Activated CD8-positive, alpha-beta memory T cell treated with anti-CD3 and anti-CD28 coated beads, Interleukin-2, amount 10 ng/mL, durations not matched to agents 7 days and 5 days (primary cell): ENCODE results near the gene TMCC3. TPM values are rescaled to one million over a fixed set of nuclear protein-coding genes. Genes with fewer than 3 reads are reported as not detected.
"Not testable (repeated sequence)": the region's sequence is repeated elsewhere in the genome, so short reads cannot be mapped to it uniquely, and the experiment has no call there.

Experiments used
- ATAC-seq: fragments of 150-1000 bp; cut with Tn5 transposase; one replicate; pipeline ENCODE4 v1.10.0; 2021; ENCODE audit warnings: moderate library complexity
- CTCF ChIA-PET: fragments of 350-600 bp; sonication (Branson Sonifier 250); formaldehyde crosslinking; loops from one replicate; lab custom pipeline; 2021; ENCODE audit warnings: antibody characterized with exemption; lab: Charles Lee
- DNase-seq: peaks from one replicate; pipeline ENCODE4 v3.0.0-alpha.2; 2020
- H3K27ac Mint-ChIP-seq: one replicate; pipeline ENCODE4 v1.8.0; 2021; ENCODE audit warnings: mild to moderate bottlenecking, mixed read lengths
- H3K27me3 Mint-ChIP-seq: one replicate; pipeline ENCODE4 v1.8.0; 2021; ENCODE audit warnings: mixed read lengths
- H3K36me3 Mint-ChIP-seq: one replicate; pipeline ENCODE4 v1.8.0; 2021; ENCODE audit warnings: mild to moderate bottlenecking, mixed read lengths
- H3K4me1 Mint-ChIP-seq: one replicate; pipeline ENCODE4 v1.8.0; 2021; ENCODE audit warnings: mixed read lengths
- H3K4me3 Mint-ChIP-seq: one replicate; pipeline ENCODE4 v1.8.0; 2021; ENCODE audit warnings: mild to moderate bottlenecking, moderate library complexity, mixed read lengths
- H3K9me3 Mint-ChIP-seq: one replicate; pipeline ENCODE4 v1.8.0; 2022; ENCODE audit warnings: low read depth, mixed read lengths
- total RNA-seq, 2 experiments: library from RNA; stranded (reverse); gene quantifications; one replicate each; pipeline ENCODE4 v1.2.3, GENCODE V29; 2021

Gene TMCC3
- total RNA-seq, result under 1 TPM; 0.29 to 0.33 TPM

DNA sequence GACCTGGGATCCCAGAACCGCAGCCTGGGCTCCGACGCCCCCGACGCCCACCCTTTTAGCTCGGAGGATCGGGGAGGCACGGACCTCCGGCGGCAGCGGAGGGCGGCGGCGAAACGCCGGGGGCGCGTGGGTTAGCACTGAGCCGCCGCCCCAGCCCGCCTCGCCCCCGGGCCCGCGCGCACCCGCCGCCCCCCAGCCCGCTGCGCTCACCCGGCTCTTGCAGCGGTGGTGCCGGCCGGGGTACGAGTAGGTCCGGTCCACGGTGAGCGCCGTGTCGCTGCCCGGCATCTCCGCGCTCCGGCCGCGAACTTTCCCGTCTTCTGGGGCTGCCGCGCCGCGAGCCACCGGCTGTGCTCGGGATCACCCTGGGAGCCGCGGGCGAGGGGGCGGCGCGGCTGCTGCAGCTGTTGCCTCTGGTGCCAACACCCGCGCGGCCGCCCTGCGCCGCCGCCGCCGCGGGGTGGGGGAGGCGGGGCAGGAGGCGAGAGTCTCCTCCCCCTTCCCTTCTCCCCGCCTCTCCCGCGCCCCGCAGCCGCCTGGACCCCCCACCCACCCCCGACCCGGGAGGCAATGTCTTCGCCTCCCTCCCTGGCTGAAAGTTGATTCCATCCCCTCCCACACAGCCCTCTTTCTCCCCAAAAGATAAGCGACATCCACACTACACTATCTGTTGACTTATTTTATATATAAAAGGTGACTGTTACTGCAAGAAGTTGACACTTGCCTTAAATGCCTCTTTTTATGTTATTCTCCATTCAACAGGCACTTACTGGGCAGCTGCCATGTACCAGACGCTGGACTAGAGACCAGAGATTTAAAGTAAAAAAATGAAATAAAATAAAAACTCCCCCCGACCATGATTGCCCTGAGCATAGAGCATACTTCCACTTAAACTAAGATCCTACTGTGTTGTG lies at the start of gene TMCC3:
TSS of gene TMCC3 (minus strand) at position 415 of the 914 bp plus-strand sequence. CDS start at position 288, 127 bp downstream.
- peak; percentile 70 for ATAC-seq
- H3K27me3 Mint-ChIP-seq, result peaks cover 65% of the 10 kb centered on the region
- CTCF ChIA-PET, result interaction anchor here (0.6 kb wide), 1 partner anchor 1281 kb away, joined by 3 read pairs; no protein-coding TSS in a partner anchor
- H3K4me3 Mint-ChIP-seq, result peak within 1 kb of the TSS; percentile 60
- no peak for DNase-seq
- H3K9me3 Mint-ChIP-seq, result no peaks in the 10 kb centered on the region
- no peaks in the 10 kb centered on the region for H3K36me3 Mint-ChIP-seq
- no peak within 1 kb of the TSS for H3K27ac Mint-ChIP-seq
- peaks cover 14% of the 10 kb centered on the region for H3K4me1 Mint-ChIP-seq

GRCh38 chr12:94699801-94700200 lies 49.4 kb upstream of the TMCC3 start:
- Mint-ChIP-seq H3K9me3 (no peaks in the 10 kb centered on the region), H3K27me3 (peaks cover 8% of the 10 kb centered on the region), H3K27ac (no peak overlapping the region), H3K4me1 (no peaks in the 10 kb centered on the region), H3K36me3 (no peaks in the 10 kb centered on the region), H3K4me3 (no peak overlapping the region)
- ATAC-seq (no peak), DNase-seq (no peak)
- CTCF ChIA-PET, result no interaction called here

DNA sequence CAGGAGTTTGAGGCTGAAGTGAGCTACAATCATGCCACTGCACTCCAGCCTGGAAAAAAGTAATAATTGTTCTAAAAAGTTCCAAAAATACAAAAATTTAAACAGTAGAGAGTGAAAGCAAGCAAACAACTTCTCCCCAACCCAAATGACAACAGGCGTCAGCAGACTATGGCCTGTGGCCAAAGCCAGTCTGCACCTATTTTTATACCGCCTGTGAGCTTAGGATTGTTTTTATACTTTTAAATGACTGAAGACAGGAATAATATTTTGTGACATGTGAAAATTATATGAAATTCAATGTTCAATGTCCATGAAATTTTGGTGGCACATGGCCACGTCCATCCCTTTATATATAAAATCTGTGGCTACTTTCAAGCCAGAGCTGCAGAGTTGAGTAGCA lies 48.2 kb upstream of the TMCC3 start:
- Mint-ChIP-seq H3K27me3 (peaks cover 4% of the 10 kb centered on the region), H3K9me3 (no peaks in the 10 kb centered on the region), H3K4me1 (no peaks in the 10 kb centered on the region), H3K36me3 (no peaks in the 10 kb centered on the region), H3K27ac (no peak overlapping the region), H3K4me3 (no peak overlapping the region)
- DNase-seq, result no peak
- no peak for ATAC-seq
- CTCF ChIA-PET, result no interaction called here

DNA sequence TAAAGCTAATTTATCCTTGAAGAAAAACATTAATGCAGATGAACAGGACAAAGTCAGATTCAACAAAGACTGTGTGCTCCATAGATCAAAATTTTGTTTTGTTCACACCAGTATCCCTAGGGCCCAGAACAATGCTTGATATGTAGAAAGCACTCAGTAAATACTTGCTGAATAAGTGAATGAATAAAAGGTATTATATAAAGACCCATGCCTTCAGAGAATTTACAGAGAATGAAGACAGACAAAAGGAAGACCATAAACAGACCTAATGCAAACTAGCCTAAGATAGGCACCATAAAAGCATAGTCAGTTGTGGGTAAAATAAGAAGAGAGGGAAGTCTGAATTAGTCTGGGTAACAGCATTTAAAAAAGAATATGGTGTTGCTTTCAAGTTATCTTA lies 47.3 kb upstream of the TMCC3 start:
- Mint-ChIP-seq H3K27me3 (peaks cover 8% of the 10 kb centered on the region), H3K27ac (no peak overlapping the region), H3K4me3 (no peak overlapping the region), H3K4me1 (peaks cover 2% of the 10 kb centered on the region), H3K9me3 (no peaks in the 10 kb centered on the region), H3K36me3 (no peaks in the 10 kb centered on the region)
- no peak for DNase-seq
- ATAC-seq, result no peak
- CTCF ChIA-PET, result no interaction called here

GRCh38 chr12:94694732-94695131 lies 44.4 kb upstream of the TMCC3 start:
- H3K9me3 Mint-ChIP-seq, result no peaks in the 10 kb centered on the region
- no peak overlapping the region for H3K27ac Mint-ChIP-seq
- CTCF ChIA-PET, result no interaction called here
- H3K4me3 Mint-ChIP-seq, result no peak overlapping the region
- ATAC-seq (no peak), DNase-seq (no peak)
- H3K27me3 Mint-ChIP-seq, result peaks cover 11% of the 10 kb centered on the region
- H3K4me1 Mint-ChIP-seq, result peaks cover 2% of the 10 kb centered on the region
- no peaks in the 10 kb centered on the region for H3K36me3 Mint-ChIP-seq

GRCh38 chr12:94692826-94693225 lies 42.5 kb upstream of the TMCC3 start:
- H3K27me3 Mint-ChIP-seq, result peaks cover 11% of the 10 kb centered on the region
- ATAC-seq, result not testable (repeated sequence)

DNA sequence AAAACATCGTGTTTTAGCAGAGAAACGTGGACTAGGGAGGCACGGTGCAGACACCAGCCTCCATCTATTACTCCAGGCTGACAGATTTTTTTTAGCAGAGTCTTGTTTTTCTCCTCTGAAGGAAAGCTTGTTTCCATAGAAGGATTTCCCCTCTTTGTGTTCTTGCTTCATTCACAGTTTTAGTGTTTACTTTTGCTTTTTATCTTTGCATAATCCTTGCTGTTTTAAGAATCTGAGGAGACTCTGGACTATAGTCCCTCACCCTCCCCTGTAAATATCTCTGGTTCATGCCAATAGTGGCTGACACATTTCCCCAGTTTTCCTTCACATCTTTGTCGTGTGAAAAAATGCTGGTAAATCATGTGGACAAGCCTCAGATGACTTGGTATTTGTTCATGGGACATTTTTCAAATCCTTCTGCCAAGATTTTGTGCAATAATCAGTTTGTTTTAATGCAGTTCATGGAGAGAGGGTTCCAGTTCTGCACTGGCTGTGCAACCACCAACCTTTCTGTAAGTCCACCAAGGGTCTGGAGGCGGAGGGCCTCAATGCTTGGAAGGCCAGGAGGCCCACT lies 39.9 kb upstream of the TMCC3 start:
- no peaks in the 10 kb centered on the region for H3K9me3 Mint-ChIP-seq
- no peak overlapping the region for H3K27ac Mint-ChIP-seq
- CTCF ChIA-PET, result no interaction called here

More at GRCh38 chr12:94692826-94693225, 42.5 kb upstream of the TMCC3 start:
- CTCF ChIA-PET, H3K27ac Mint-ChIP-seq, H3K4me1 Mint-ChIP-seq, H3K36me3 Mint-ChIP-seq, DNase-seq, H3K4me3 Mint-ChIP-seq, H3K9me3 Mint-ChIP-seq: not testable (repeated sequence)

DNA sequence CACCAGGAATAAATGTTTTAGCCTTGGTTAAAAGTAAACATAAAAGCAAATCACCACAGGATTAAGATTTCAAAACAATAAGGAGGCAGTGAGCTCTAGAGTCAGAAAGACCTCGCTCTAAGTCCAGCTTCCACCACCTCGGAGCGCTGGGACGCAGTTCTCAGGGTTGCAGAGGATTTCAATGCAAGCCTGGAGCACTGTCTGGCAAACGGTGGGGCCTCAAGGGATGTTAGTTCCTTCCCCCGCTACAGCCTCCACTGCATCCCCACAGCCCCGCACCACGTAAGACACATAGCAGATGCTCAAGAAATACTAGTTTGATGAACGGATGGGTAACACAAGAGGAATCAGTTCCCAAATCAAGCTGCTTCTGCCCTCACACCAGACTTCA lies 39.3 kb upstream of the TMCC3 start:
- CTCF ChIA-PET, result no interaction called here
- H3K9me3 Mint-ChIP-seq, result no peaks in the 10 kb centered on the region
- H3K4me1 Mint-ChIP-seq, result peaks cover 2% of the 10 kb centered on the region
- peaks cover 16% of the 10 kb centered on the region for H3K27me3 Mint-ChIP-seq
- H3K36me3 Mint-ChIP-seq, result no peaks in the 10 kb centered on the region
- H3K27ac Mint-ChIP-seq, result no peak overlapping the region
- no peak overlapping the region for H3K4me3 Mint-ChIP-seq
- DNase-seq, result no peak
- ATAC-seq, result no peak

More for the DNA sequence above, 39.9 kb upstream of the TMCC3 start:
- Mint-ChIP-seq H3K36me3 (no peaks in the 10 kb centered on the region), H3K4me1 (peaks cover 2% of the 10 kb centered on the region), H3K27me3 (peaks cover 16% of the 10 kb centered on the region), H3K4me3 (no peak overlapping the region)
- no peak for ATAC-seq
- no peak for DNase-seq

DNA sequence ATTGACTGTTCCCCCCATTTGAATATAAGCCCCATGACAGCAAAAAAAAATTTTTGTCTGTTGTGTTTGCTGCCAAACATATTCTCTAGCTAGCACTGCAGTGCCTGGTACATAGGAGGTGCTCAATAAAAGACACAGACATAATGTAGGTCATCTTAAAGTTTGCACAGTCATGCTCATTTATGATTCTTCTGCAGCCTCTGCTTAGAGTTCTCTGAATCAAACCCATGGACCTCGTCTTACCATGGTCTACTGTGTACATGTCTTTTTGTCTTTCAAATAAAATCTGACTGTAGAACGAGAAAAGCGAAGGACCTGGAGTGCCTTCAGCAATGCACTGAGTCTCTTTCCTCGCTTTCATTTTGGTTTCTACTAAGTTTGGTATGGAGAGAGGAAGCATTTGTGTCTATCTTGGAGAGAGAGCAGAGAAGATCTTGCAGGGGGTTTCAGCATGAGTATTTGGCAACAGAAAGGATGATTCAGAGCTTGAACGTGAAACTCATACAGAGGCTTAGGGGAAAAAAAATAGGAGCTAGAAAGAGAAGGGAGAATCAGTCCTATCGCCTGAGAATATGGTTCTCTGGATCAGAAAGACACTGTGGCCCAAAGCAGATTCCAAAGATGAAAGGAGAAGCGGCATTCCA lies 38.8 kb upstream of the TMCC3 start:
- Mint-ChIP-seq H3K4me3 (no peak overlapping the region), H3K27ac (no peak overlapping the region), H3K9me3 (no peaks in the 10 kb centered on the region), H3K4me1 (peaks cover 2% of the 10 kb centered on the region), H3K36me3 (no peaks in the 10 kb centered on the region), H3K27me3 (peaks cover 16% of the 10 kb centered on the region)
- DNase-seq (no peak), ATAC-seq (no peak)
- CTCF ChIA-PET, result no interaction called here

GRCh38 chr12:94687891-94688290 lies 37.5 kb upstream of the TMCC3 start:
- no peaks in the 10 kb centered on the region for H3K36me3 Mint-ChIP-seq
- CTCF ChIA-PET, result no interaction called here

GRCh38 chr12:94686834-94687628 lies 36.7 kb upstream of the TMCC3 start:
- Mint-ChIP-seq H3K27me3 (peaks cover 13% of the 10 kb centered on the region), H3K27ac (no peak overlapping the region), H3K4me1 (peaks cover 2% of the 10 kb centered on the region), H3K36me3 (no peaks in the 10 kb centered on the region), H3K4me3 (no peak overlapping the region), H3K9me3 (no peaks in the 10 kb centered on the region)
- no peak for DNase-seq
- no peak for ATAC-seq
- CTCF ChIA-PET, result interaction anchor here (1.2 kb wide), 1 partner anchor 10 kb away, joined by 3 read pairs; no protein-coding TSS in a partner anchor

More at GRCh38 chr12:94687891-94688290, 37.5 kb upstream of the TMCC3 start:
- H3K27ac Mint-ChIP-seq, result no peak overlapping the region
- H3K4me3 Mint-ChIP-seq, result no peak overlapping the region
- H3K4me1 Mint-ChIP-seq, result peaks cover 2% of the 10 kb centered on the region
- no peak for ATAC-seq
- DNase-seq, result no peak
- no peaks in the 10 kb centered on the region for H3K9me3 Mint-ChIP-seq
- H3K27me3 Mint-ChIP-seq, result peaks cover 14% of the 10 kb centered on the region

DNA sequence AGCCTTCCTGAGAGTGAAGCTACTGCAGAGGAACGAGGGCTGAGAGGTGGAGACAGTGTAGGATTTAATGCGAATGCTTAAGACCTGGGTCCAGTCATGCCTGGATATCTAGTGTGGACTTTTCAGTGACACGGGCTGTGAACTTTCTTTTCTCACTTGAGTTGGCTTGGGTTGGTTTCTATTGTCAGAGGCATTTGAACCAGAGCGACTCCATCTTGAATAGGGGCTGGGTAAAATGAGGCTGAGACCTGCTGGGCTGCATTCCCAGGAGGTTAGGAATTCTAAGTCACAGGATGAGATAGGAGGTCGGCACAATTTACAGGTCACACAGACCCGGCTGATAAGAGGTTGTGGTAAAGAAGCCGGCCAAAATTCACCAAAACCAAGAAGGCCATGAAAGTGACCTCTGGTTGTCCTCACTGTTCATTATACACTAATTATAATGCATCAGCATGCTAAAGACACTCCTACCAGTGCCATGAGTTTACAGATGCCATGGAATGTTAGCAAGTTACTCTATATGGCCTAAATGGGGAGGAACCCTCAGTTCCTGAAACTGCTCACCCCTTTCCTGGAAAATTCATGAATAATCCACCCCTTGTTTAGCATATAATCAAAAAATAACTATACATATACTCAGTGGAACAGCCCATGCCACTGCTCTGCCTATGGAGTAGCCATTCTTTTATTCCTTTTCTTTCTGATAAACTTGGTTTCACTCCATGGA lies 34.2 kb upstream of the TMCC3 start:
- H3K27me3 Mint-ChIP-seq, result peaks cover 9% of the 10 kb centered on the region
- CTCF ChIA-PET, result no interaction called here
- DNase-seq (no peak), ATAC-seq (no peak)
- no peaks in the 10 kb centered on the region for H3K9me3 Mint-ChIP-seq
- peaks cover 2% of the 10 kb centered on the region for H3K4me1 Mint-ChIP-seq
- no peaks in the 10 kb centered on the region for H3K36me3 Mint-ChIP-seq
- no peak overlapping the region for H3K27ac Mint-ChIP-seq
- H3K4me3 Mint-ChIP-seq, result no peak overlapping the region
